GM21825 (cell line): Measurements from ENCODE around the gene ATP6V1E1.

Source experiments
- ATAC-seq: cut with Tn5 transposase; IDR thresholded peaks from one replicate; pipeline ENCODE4 v1.9.1; 2021; ENCODE audit warnings: mild to moderate bottlenecking, moderate library complexity; ENCODE audit not compliant: unreplicated experiment

ATP6V1E1 gene

GRCh38 chr22:17548756-17549035 lies 79.9 kb downstream of the ATP6V1E1 start:
- no peak for ATAC-seq

- ATAC-seq = no peak
Observed at GRCh38 chr22:17548010-17548755, 80.4 kb downstream of the ATP6V1E1 start.

DNA sequence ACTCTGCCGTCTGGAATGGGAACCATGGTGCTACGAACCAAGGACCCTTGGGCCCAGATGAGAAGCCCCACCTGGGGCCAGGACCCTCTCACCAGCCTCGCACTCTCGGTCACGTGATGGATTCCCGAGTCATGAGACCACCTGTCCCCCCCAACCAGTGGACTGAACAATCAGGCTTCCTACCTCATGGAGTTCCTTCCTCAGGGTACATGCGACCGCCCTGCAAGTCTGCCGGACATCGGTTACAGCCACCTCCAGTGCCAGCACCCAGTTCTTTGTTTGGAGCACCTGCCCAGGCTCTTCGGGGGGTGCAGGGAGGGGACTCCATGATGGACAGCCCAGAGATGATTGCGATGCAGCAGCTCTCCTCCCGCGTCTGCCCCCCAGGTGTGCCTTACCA lies 86.1 kb downstream of the ATP6V1E1 start:
- no peak for ATAC-seq
